ENCODE data around the gene AFDN.

The AFDN gene

DNA sequence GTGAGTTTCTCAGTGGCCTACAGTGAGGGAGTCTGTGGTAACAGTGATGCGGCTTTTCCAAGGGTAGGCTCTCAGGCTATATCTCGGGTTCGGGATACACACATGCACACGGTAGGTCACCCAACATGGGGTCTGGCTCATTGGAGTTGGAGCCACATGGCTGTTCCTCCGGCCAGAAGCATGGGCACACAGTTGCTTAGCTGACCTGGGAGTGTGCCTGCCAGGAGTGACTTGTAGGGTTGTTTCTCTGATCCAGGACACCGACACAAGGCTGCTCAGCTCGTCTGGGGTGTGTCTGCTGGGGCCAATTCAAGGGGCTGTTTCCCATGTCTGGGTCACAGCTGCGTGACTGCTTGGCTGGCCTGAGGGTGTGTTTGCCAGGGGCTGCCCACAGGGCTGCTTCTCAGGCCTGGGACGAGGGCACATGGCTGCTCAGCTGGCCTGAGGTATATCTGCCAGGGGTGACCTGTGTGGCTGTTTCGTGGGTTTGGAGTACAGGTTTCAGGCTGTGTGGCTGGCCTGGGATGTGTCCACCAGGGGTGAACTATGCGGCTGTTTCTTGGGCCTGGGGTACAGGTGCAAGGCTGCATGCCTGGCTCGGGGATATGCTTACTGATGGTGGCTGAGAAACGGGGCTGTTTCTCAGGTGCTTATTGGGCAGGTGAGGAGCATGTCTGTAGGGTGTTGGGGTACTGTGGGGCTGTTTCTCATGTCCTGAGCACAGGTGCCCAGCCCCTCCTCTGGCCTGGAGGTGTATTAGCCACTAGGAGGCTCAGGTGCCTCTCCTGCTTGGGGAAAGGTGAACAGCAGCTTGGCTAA lies 185.9 kb downstream of the AFDN start:
- 82% methylated on average over 13 of the region's 13 CpGs for WGBS
- Histone ChIP-seq H3K4me1 (ENCODE audit: insufficient read depth, low read length) (no peaks in the 10 kb centered on the region), H3K27me3 (ENCODE audit: insufficient read depth, low read length) (no peaks in the 10 kb centered on the region), H3K27ac (ENCODE audit: low read depth, low read length) (no peak overlapping the region), H3K36me3 (ENCODE audit: insufficient read depth, low read length) (no peaks in the 10 kb centered on the region), H3K9me3 (ENCODE audit: insufficient read depth, low read depth, low read length) (peaks cover 26% of the 10 kb centered on the region), H3K4me3 (ENCODE audit: low read length) (no peak overlapping the region), H3K9ac (ENCODE audit: low read depth, low read length) (no peak overlapping the region)

DNA sequence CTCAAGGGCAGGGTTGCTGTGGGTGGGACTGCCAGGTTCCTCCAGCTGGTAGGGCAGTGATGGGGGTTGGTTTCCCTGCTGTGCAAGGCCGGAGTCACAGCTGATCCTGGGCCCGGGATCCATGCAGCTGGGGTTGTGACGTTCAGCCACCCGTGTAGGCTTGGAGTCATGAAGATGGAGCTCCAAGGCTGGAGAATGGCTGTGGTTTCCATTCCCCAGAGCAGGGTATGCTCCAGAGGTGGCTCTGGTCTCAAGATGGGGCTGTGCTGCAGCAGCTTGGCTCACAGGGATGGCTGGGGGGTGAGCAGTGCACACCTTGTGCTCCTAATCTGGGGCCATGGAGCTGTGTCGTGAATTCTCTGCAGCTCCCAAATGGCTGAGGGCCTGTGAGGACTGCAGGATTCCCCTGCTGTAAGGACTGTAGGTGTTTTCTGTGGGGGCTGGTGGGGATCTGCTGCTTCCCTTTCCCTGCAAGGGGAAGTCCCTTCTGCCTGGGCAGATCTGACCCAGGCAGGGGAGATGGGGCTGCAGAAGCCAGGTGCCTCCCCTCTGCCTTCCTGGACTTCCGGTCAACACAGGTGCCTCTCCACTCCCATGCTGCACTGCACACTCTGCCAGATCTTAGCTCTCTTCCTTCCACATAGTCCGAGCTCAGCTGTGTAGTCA lies 186.7 kb downstream of the AFDN start:
- Histone ChIP-seq H3K4me3 (ENCODE audit: low read length) (no peak overlapping the region), H3K9me3 (ENCODE audit: insufficient read depth, low read depth, low read length) (peaks cover 26% of the 10 kb centered on the region), H3K27me3 (ENCODE audit: insufficient read depth, low read length) (no peaks in the 10 kb centered on the region), H3K9ac (ENCODE audit: low read depth, low read length) (no peak overlapping the region), H3K27ac (ENCODE audit: low read depth, low read length) (no peak overlapping the region), H3K4me1 (ENCODE audit: insufficient read depth, low read length) (no peaks in the 10 kb centered on the region), H3K36me3 (ENCODE audit: insufficient read depth, low read length) (no peaks in the 10 kb centered on the region)
- WGBS = 82% methylated on average over 7 of the region's 7 CpGs

DNA sequence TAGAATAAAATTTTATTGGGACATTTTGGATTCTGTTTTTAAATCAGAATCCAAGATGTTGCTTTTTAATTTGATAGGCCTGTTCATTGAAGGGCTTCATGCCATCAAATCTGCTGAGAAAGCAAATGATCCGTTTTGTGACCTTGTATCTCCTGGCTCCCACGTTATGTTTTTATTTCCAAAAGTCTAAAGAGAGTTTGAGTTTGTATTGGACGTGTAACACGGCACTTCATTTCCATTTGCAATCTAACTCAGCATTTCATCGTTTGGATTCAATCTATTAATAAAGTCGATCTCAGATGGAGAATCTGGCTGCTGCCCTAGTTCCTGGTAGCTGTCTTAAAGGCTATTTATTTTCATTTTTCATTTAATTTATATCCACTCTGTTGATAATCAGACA lies 187.7 kb downstream of the AFDN start:
- Histone ChIP-seq H3K27ac (ENCODE audit: low read depth, low read length) (no peak overlapping the region), H3K4me3 (ENCODE audit: low read length) (no peak overlapping the region), H3K36me3 (ENCODE audit: insufficient read depth, low read length) (no peaks in the 10 kb centered on the region), H3K27me3 (ENCODE audit: insufficient read depth, low read length) (no peaks in the 10 kb centered on the region), H3K4me1 (ENCODE audit: insufficient read depth, low read length) (no peaks in the 10 kb centered on the region), H3K9ac (ENCODE audit: low read depth, low read length) (no peak overlapping the region), H3K9me3 (ENCODE audit: insufficient read depth, low read depth, low read length) (peaks cover 24% of the 10 kb centered on the region)
- WGBS = 83% methylated on average over 6 of the region's 6 CpGs

DNA sequence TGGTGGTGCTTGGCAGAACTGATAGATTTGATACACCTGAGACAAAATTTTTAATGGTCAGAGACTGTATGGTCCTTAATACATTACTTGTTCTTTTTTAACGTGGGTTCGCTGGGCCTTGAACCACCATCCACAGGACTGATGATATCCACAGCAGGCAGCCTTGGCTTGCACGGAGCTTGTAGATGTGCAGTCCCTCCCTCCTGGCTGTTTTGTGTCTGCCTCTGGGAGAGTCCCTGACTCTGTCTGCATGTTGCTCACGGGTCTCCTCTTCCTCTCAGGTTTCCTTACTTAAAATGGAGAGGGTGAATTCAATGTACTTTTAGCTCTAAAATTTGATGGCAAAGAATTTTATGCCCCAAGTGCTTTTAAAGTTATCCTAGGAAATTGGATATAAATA lies 188.3 kb downstream of the AFDN start:
- no peak overlapping the region for H3K4me3 ChIP-seq (ENCODE audit: low read length)
- H3K27me3 ChIP-seq (ENCODE audit: insufficient read depth, low read length) = no peaks in the 10 kb centered on the region

DNA sequence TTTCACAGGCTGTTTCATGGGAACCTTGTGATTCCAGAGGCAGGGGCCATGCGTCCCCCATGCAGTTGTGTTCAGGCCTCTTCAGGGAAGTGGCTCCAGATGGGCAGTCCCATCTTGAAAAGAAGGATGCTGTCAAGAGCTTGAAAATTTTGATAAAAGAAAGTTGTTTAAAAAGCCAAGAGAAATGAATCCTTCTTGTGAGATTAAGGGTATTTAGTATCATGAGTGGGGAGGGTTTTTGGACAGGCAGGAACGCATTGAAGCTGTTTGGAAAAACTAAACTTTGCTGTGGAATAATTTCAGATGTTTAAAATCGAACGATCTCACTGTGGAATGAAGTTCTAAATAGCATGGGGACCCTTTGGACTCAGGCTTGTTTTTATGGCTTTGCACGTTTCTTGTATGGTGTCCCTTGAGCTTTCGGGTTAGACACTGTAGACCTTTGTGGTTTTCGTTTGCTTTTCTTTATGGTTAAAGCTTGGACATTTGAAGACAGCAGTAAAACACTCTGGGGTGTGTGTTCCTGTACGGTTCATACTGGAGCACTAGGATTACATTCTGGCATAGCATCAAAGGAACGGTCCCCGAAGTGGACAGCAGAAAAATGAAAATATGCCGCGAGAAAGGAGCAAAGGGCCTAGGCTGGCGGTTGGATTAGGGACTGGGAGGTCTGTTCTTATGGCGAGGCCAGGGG lies 188.9 kb downstream of the AFDN start:
- Histone ChIP-seq H3K27me3 (ENCODE audit: insufficient read depth, low read length) (no peaks in the 10 kb centered on the region), H3K36me3 (ENCODE audit: insufficient read depth, low read length) (no peaks in the 10 kb centered on the region), H3K27ac (ENCODE audit: low read depth, low read length) (no peak overlapping the region), H3K9ac (ENCODE audit: low read depth, low read length) (no peak overlapping the region), H3K4me3 (ENCODE audit: low read length) (no peak overlapping the region), H3K9me3 (ENCODE audit: insufficient read depth, low read depth, low read length) (peaks cover 20% of the 10 kb centered on the region), H3K4me1 (ENCODE audit: insufficient read depth, low read length) (no peaks in the 10 kb centered on the region)
- WGBS = 91% methylated on average over 14 of the region's 14 CpGs

More for the DNA sequence above, 188.3 kb downstream of the AFDN start:
- Histone ChIP-seq H3K36me3 (ENCODE audit: insufficient read depth, low read length) (no peaks in the 10 kb centered on the region), H3K9me3 (ENCODE audit: insufficient read depth, low read depth, low read length) (peaks cover 24% of the 10 kb centered on the region), H3K9ac (ENCODE audit: low read depth, low read length) (no peak overlapping the region), H3K4me1 (ENCODE audit: insufficient read depth, low read length) (no peaks in the 10 kb centered on the region), H3K27ac (ENCODE audit: low read depth, low read length) (no peak overlapping the region)
- WGBS = 91% methylated on average over 3 of the region's 4 CpGs

DNA sequence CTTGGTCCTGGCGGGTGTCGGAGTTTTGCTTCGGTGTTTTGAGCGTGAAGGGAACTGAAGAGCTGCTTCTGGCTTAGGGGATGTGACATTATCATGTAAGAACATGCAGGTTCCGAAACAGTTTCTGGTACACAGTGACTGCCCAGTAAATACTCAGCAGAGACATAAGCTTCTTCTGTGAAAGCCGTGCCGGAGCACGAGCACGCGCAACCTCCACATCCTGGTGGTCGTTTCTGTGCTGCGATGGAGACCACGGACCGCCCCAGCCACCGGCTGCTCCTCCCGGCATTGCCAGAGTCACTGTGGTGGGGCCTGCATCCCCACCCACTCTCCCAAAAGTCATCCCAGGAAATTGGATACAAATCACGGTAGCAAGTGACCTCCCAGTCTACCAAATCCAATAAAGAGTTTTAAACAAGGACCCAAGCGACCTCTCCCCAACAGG lies 189.5 kb downstream of the AFDN start:
- Histone ChIP-seq H3K4me3 (ENCODE audit: low read length) (no peak overlapping the region), H3K9me3 (ENCODE audit: insufficient read depth, low read depth, low read length) (peaks cover 14% of the 10 kb centered on the region; the same call in 1 of the 2 replicates), H3K36me3 (ENCODE audit: insufficient read depth, low read length) (no peaks in the 10 kb centered on the region), H3K4me1 (ENCODE audit: insufficient read depth, low read length) (no peaks in the 10 kb centered on the region), H3K27ac (ENCODE audit: low read depth, low read length) (no peak overlapping the region), H3K27me3 (ENCODE audit: insufficient read depth, low read length) (no peaks in the 10 kb centered on the region), H3K9ac (ENCODE audit: low read depth, low read length) (no peak overlapping the region)
- WGBS = 91% methylated on average over 18 of the region's 18 CpGs

DNA sequence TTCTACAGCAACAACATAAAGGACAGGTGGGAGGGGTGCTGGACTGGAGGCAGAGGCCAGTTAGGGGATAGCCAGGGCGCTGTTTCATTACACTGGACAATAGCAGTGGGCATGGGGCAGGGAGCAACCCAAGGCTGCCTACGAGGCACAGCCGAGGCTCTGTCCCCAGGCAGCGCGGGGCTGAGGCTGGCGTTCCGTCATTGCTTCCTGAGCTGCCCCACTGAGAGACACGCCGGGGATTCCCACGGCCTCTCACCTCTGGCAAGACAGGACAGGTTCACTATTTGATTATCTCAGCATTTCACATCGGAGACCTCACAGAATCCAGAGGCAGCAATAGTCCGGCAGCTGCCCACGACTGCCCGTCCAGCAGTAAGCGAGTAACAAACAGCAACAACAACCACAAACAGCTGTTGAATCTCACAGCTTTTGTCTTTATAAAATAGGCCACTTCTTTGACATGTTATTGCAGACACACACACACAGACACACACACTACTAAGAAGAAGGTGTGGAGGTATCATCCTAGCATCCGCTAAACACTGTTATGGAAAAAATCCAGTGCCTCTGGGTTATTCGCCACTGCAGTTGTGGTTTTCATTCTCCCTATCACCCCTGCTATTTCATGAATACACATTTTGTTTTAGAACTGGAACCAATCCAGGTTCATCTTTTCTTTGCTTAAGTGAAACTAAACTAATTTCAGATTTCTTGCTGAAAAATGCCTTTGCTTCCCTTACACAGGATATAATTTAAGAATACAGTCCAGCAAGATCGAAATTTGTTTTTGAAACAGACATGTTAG lies 190.2 kb downstream of the AFDN start:
- Histone ChIP-seq H3K4me1 (ENCODE audit: insufficient read depth, low read length) (no peaks in the 10 kb centered on the region), H3K9ac (ENCODE audit: low read depth, low read length) (no peak overlapping the region), H3K27ac (ENCODE audit: low read depth, low read length) (no peak overlapping the region), H3K36me3 (ENCODE audit: insufficient read depth, low read length) (no peaks in the 10 kb centered on the region), H3K27me3 (ENCODE audit: insufficient read depth, low read length) (no peaks in the 10 kb centered on the region), H3K9me3 (ENCODE audit: insufficient read depth, low read depth, low read length) (peaks cover 7% of the 10 kb centered on the region; the same call in 1 of the 2 replicates), H3K4me3 (ENCODE audit: low read length) (no peak overlapping the region)
- 74% methylated on average over 18 of the region's 18 CpGs for WGBS

DNA sequence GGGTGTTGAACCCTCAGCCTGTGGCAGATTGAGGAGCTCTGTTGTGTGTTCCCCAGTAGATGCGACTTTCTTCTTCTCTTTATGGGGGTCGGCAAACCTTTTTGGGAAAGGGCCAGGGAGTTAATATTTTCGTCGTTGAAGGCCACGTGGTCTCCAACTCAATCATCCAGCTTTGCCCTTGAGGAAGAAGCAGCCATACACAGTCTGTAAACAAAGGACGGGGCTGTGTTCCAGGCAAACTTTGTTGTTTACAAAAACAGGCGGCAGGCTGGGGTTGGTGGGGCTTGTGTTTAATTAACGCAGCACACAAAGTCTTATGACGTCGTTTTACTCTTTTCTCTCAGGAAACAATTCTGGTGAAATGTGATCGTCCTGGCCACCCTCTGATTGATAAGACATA lies 190.9 kb downstream of the AFDN start:
- no peaks in the 10 kb centered on the region for H3K4me1 ChIP-seq (ENCODE audit: insufficient read depth, low read length)
- H3K27me3 ChIP-seq (ENCODE audit: insufficient read depth, low read length) = no peaks in the 10 kb centered on the region
- no peaks in the 10 kb centered on the region for H3K36me3 ChIP-seq (ENCODE audit: insufficient read depth, low read length)
- no peak overlapping the region for H3K9ac ChIP-seq (ENCODE audit: low read depth, low read length)
- peaks cover 3% of the 10 kb centered on the region; the same call in 1 of the 2 replicates for H3K9me3 ChIP-seq (ENCODE audit: insufficient read depth, low read depth, low read length)
- no peak overlapping the region for H3K27ac ChIP-seq (ENCODE audit: low read depth, low read length)
- no peak overlapping the region for H3K4me3 ChIP-seq (ENCODE audit: low read length)
- WGBS = 91% methylated on average over 11 of the region's 11 CpGs

DNA sequence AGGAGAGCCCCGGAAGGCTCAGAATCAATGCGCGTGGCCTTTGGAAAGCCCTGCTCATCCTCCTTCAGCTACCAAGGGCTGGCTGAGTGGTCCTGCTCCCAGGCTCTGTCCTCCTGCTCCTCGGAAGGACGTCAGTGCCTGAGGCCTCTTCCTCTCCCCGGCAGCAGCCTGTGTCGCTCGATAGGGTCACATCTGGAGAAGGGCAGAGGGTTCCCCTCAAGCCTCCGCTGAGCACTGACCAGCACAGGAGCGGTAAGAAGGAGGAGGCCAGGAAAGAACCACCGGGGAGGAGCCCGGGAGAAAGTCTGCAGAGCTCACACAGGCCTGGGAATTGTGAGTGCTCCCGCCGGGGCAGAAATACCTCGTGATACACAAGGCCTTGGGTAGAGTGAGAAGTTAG lies 192.0 kb downstream of the AFDN start:
- H3K27me3 ChIP-seq (ENCODE audit: insufficient read depth, low read length) = no peaks in the 10 kb centered on the region
- no peaks in the 10 kb centered on the region for H3K36me3 ChIP-seq (ENCODE audit: insufficient read depth, low read length)
- 92% methylated on average over 15 of the region's 15 CpGs for WGBS
- peaks cover 3% of the 10 kb centered on the region; the same call in 1 of the 2 replicates for H3K9me3 ChIP-seq (ENCODE audit: insufficient read depth, low read depth, low read length)
- no peak overlapping the region for H3K4me3 ChIP-seq (ENCODE audit: low read length)
- no peak overlapping the region for H3K9ac ChIP-seq (ENCODE audit: low read depth, low read length)
- no peaks in the 10 kb centered on the region for H3K4me1 ChIP-seq (ENCODE audit: insufficient read depth, low read length)
- no peak overlapping the region for H3K27ac ChIP-seq (ENCODE audit: low read depth, low read length)

DNA sequence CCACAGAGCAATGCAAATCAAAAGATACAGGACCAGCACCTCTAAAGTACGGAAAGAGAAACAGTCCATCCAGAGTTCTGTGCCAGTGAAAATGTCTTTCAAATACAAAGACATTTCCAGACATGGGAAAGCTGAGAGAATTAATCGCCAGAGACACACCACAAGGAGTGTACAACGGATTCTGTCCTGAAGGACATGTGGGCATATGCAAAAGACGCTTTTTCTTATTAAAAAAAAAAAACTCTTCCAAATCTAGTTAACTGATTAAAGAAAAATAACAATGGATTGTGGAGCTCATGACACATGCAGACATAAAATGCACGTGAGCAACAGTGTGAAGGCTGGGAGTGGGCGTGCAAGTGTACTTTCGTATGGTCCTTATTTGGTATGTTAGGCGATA lies 193.5 kb downstream of the AFDN start:
- Histone ChIP-seq H3K27ac (ENCODE audit: low read depth, low read length) (no peak overlapping the region), H3K4me1 (ENCODE audit: insufficient read depth, low read length) (no peaks in the 10 kb centered on the region; the same call in 1 of the 2 replicates), H3K36me3 (ENCODE audit: insufficient read depth, low read length) (no peaks in the 10 kb centered on the region), H3K9me3 (ENCODE audit: insufficient read depth, low read depth, low read length) (peaks cover 3% of the 10 kb centered on the region; the same call in 1 of the 2 replicates), H3K27me3 (ENCODE audit: insufficient read depth, low read length) (no peaks in the 10 kb centered on the region), H3K4me3 (ENCODE audit: low read length) (no peak overlapping the region), H3K9ac (ENCODE audit: low read depth, low read length) (no peak overlapping the region)
- WGBS = 91% methylated on average over 7 of the region's 8 CpGs
